NCI-H748 (cell line): ENCODE measurements around the gene SNX32.
A peak's percentile ranks its signal among the peaks of the same experiment; 100 is the strongest.

ENCODE experiments used
- DNase-seq: peaks from one replicate; lab custom pipeline; 2025; ENCODE audit not compliant: unreplicated experiment; lab: John Stamatoyannopoulos, UW

The SNX32 gene

GRCh38 chr11:65796726-65797601, 36.8 kb upstream of the SNX32 start:
- no peak for DNase-seq

- no peak for DNase-seq
Measured at GRCh38 chr11:65797711-65798110, 36.1 kb upstream of the SNX32 start.

GRCh38 chr11:65798882-65799281, 34.9 kb upstream of the SNX32 start:
- DNase-seq: no peak

- no peak for DNase-seq
Measured at GRCh38 chr11:65801153-65801987, 32.4 kb upstream of the SNX32 start.

- no peak for DNase-seq
Measured at GRCh38 chr11:65802841-65803240, 30.9 kb upstream of the SNX32 start.

GRCh38 chr11:65803797-65804492, 29.8 kb upstream of the SNX32 start:
- DNase-seq: no peak

GRCh38 chr11:65806979-65807378, 26.8 kb upstream of the SNX32 start:
- DNase-seq: no peak

GRCh38 chr11:65808744-65809341, 24.9 kb upstream of the SNX32 start:
- DNase-seq: no peak

GRCh38 chr11:65809496-65809895, 24.3 kb upstream of the SNX32 start:
- DNase-seq: no peak

- DNase-seq: no peak
Measured at GRCh38 chr11:65810046-65810868, 23.5 kb upstream of the SNX32 start.

- no peak for DNase-seq
Measured at GRCh38 chr11:65811764-65812475, 21.8 kb upstream of the SNX32 start.

GRCh38 chr11:65814131-65814985, 19.4 kb upstream of the SNX32 start:
- no peak for DNase-seq

GRCh38 chr11:65814986-65815565, 18.7 kb upstream of the SNX32 start:
- no peak for DNase-seq

- no peak for DNase-seq
Measured at GRCh38 chr11:65816696-65817095, 17.1 kb upstream of the SNX32 start.

GRCh38 chr11:65817312-65817834, 16.4 kb upstream of the SNX32 start:
- DNase-seq: no peak

GRCh38 chr11:65817835-65818680, 15.7 kb upstream of the SNX32 start:
- DNase-seq: peak; percentile 86

GRCh38 chr11:65821107-65821506, 12.7 kb upstream of the SNX32 start:
- DNase-seq: no peak
